Heart left ventricle (tissue), 16 donors: Measurements from ENCODE around the gene ST8SIA5. TPM values are rescaled to one million over a fixed set of nuclear protein-coding genes. Genes with fewer than 3 reads are reported as not detected.

ENCODE experiments used
- ATAC-seq, 4 donors: fragments of 200-7000 bp; cut with Tn5 transposase; one replicate each; pipeline ENCODE4 v1.9.1; 2020 to 2022; ENCODE audit warnings: moderate library complexity in 4 of 4, mild to moderate bottlenecking in 3 of 4, moderate number of reproducible peaks in 1 of 4
- DNase-seq, 5 donors: peaks; one replicate each; pipeline ENCODE4 v3.0.0-alpha.2; 2020
- H3K27ac ChIP-seq, 12 donors: fragments of 200-600 bp; sonication (generic) in 4 of 12; one replicate each; pipeline versions ENCODE4 v1.5.0 to v1.8.0; 2016 to 2022; ENCODE audit warnings: mild to moderate bottlenecking in 2 of 12
- H3K27me3 ChIP-seq, 9 donors: fragments of 200-600 bp; sonication (generic) in 2 of 9; one replicate each; pipeline versions ENCODE4 v1.5.1 to v1.8.0; 2016 to 2022; ENCODE audit warnings: mild to moderate bottlenecking in 3 of 9
- H3K36me3 ChIP-seq, 9 donors: fragments of 200-600 bp; sonication (generic) in 2 of 9; one replicate each; pipeline versions ENCODE4 v1.5.0 to v1.8.0; 2018 to 2022; ENCODE audit warnings: mild to moderate bottlenecking in 2 of 9
- H3K4me1 ChIP-seq, 12 donors: fragments of 200-600 bp; sonication (generic) in 4 of 12; one replicate each; pipeline versions ENCODE4 v1.5.0 to v1.8.0; 2016 to 2022; ENCODE audit warnings: mild to moderate bottlenecking in 3 of 12
- H3K4me3 ChIP-seq, 12 donors: fragments of 200-600 bp; sonication (generic) in 4 of 12; one replicate each; pipeline versions ENCODE4 v1.5.0 to v1.8.0; 2017 to 2022; ENCODE audit warnings: mild to moderate bottlenecking in 9 of 12, moderate library complexity in 4 of 12
- H3K9me3 ChIP-seq, 12 donors: fragments of 200-600 bp; sonication (generic) in 4 of 12; one replicate each; pipeline versions ENCODE4 v1.5.0 to v1.8.0; 2016 to 2022; ENCODE audit warnings: mild to moderate bottlenecking in 1 of 12
- CTCF ChIP-seq, 12 donors: fragments of 200-600 bp; sonication (generic) in 4 of 12; IDR thresholded peaks; one replicate each; pipeline versions ENCODE4 v1.5.0 to v1.8.0; 2018 to 2022; ENCODE audit warnings: antibody characterized with exemption in 12 of 12, mild to moderate bottlenecking in 5 of 12
- POLR2A ChIP-seq, 2 donors: fragments of 450-650 bp; IDR thresholded peaks; one replicate each; pipeline ENCODE4 v1.6.1; 2017; ENCODE audit warnings: antibody characterized with exemption in 2 of 2, mild to moderate bottlenecking in 2 of 2, moderate library complexity in 2 of 2
- WGBS, 4 donors: extraction: QIAGEN DNeasy Blood & Tissue Kit in 2 of 4; methylation state at CpG; one replicate each; pipeline versions ENCODE4 v1.1.5 to v1.1.7; 2013 to 2018; 5-methylcytosine and 5-hydroxymethylcytosine counted together
- intact Hi-C, 10 donors: fragments of 100-400 bp; cut with DNase I; formaldehyde crosslinking; loops; one replicate each; pipeline versions ENCODE4 v1.11.1 to v1.14.2; 2022
- polyA plus RNA-seq, 2 donors: library from polyadenylated mRNA; stranded (reverse); fragments of 200-250 nt; gene quantifications; one replicate each; pipeline ENCODE4 v1.2.3, GENCODE V29; 2013
- total RNA-seq, 9 donors: library from RNA; depleted of rRNA in 2 of 9; stranded (reverse); fragments of >200 nt in 2 of 9; fragmentation: NEBNext Ultra II Directional in 3 of 9; extraction: Animal tissue kit (Norgen Biotek cat#: 25700) in 3 of 9; gene quantifications; one replicate each; pipeline versions ENCODE4 v1.1.0 to v1.2.4, GENCODE V29; 2016 to 2023
- donor health status: ischemic (EF 13 %, LVEDD 7.1; RV severe dilation, severe dysfunction).
- donor health status: healthy with polysubstance abuse.
- donor health status: DM: no; HTN: yes; CAD: no.
- donor health status: DM: no; HTN: no; CAD: no.
- donor health status: ischemic (EF 25% LVEDD 6.9; RV normal size, moderate dysfunction).
- donor health status: ischemic (EF 25% LVEDD 5.7; RV mildly dilated, moderate dysfunction).
- donor health status: healthy.
- donor health status: DM: yes; HTN: yes; CAD: no.
- donor health status: ischemic (EF 35%, LVEDD 5.7; RV mildly dilated, moderate dysfunction).
- donor health status: nonischemic (EF 11% LVEDD 7.7; RV severe dilation, severe dysfunction).
- donor health status: DM: yes; HTN: yes; CAD: no.
- donor health status: PGD.
- donor health status: ischemic (EF 29% LVEDD 5.4; RV normal size, mild dysfunction).
- donor health status: nonischemic (EF 23%, LVEDD 6.1; RV moderate dilation, normal function).

Gene ST8SIA5
- total and polyA plus RNA-seq, 11 donors: 3.8 to 24.4 (median 6.8) TPM

- intact Hi-C loops: loop anchor here in 3 of 10 donors (5.0 to 10.0 kb wide), 2 partner anchors 67 to 69 kb away; no protein-coding TSS in a partner anchor
- Histone ChIP-seq H3K27ac (no peak overlapping the region), H3K36me3 (no peaks in the 10 kb centered on the region), H3K9me3 (no peaks in the 10 kb centered on the region), H3K4me1 (peaks cover 0 to 12% (median 6%) of the 10 kb centered on the region in 12 donors), H3K4me3 (no peak overlapping the region), H3K27me3 (peaks cover 0 to 13% (median 0%) of the 10 kb centered on the region in 9 donors)
- DNase-seq (no peak), ATAC-seq (no peak)
- TF ChIP-seq POLR2A (IDR thresholded peaks at IDR 0.05) (no peak), CTCF (IDR thresholded peaks at IDR 0.05) (no peak)
- WGBS, 4 donors: 56 to 73% (median 64%) methylated on average over 11 of the region's 11 CpGs
Measured at GRCh38 chr18:46624127-46624526, 132.7 kb downstream of the ST8SIA5 start.

GRCh38 chr18:46623541-46623940 is 133.3 kb downstream of the ST8SIA5 start:
- WGBS, 4 donors: 32 to 46% (median 41%) methylated on average over 4 to 10 of the region's 10 CpGs
- peaks cover 0 to 12% (median 6%) of the 10 kb centered on the region in 12 donors for H3K4me1 ChIP-seq
- no peaks in the 10 kb centered on the region for H3K9me3 ChIP-seq
- TF ChIP-seq CTCF (IDR thresholded peaks at IDR 0.05) (no peak), POLR2A (IDR thresholded peaks at IDR 0.05) (no peak)
- DNase-seq: peak in 1 of 5 donors; percentile 30
- H3K36me3 ChIP-seq: no peaks in the 10 kb centered on the region
- H3K27me3 ChIP-seq: peaks cover 0 to 13% (median 0%) of the 10 kb centered on the region in 9 donors
- intact Hi-C loops: loop anchor here in 3 of 10 donors (5.0 to 10.0 kb wide), 2 partner anchors 66 to 69 kb away; no protein-coding TSS in a partner anchor
- H3K4me3 ChIP-seq: no peak overlapping the region
- ATAC-seq: peak in 3 of 4 donors; percentile 20 to 41 (median 28)
- no peak overlapping the region for H3K27ac ChIP-seq

GRCh38 chr18:46622999-46623398 is 133.9 kb downstream of the ST8SIA5 start:
- DNase-seq: no peak
- no peak for ATAC-seq
- peaks cover 0 to 12% (median 6%) of the 10 kb centered on the region in 12 donors for H3K4me1 ChIP-seq
- 65 to 92% (median 88%) methylated on average over 3 of the region's 3 CpGs for WGBS, 4 donors
- peaks cover 0 to 13% (median 0%) of the 10 kb centered on the region in 9 donors for H3K27me3 ChIP-seq
- no peaks in the 10 kb centered on the region for H3K9me3 ChIP-seq
- no peaks in the 10 kb centered on the region for H3K36me3 ChIP-seq
- intact Hi-C loops: loop anchor here in 3 of 10 donors (5.0 to 10.0 kb wide), 2 partner anchors 66 to 68 kb away; no protein-coding TSS in a partner anchor
- TF ChIP-seq CTCF (IDR thresholded peaks at IDR 0.05) (peak in 5 of 12 donors; percentile 5 to 33 (median 22)), POLR2A (IDR thresholded peaks at IDR 0.05) (no peak)
- H3K27ac ChIP-seq: no peak overlapping the region
- no peak overlapping the region for H3K4me3 ChIP-seq

GRCh38 chr18:46622451-46622850 is 134.4 kb downstream of the ST8SIA5 start:
- H3K4me3 ChIP-seq: no peak overlapping the region
- no peak overlapping the region for H3K27ac ChIP-seq
- no peak for TF ChIP-seq CTCF (IDR thresholded peaks at IDR 0.05)
- no peak for TF ChIP-seq POLR2A (IDR thresholded peaks at IDR 0.05)
- no peaks in the 10 kb centered on the region for H3K9me3 ChIP-seq
- no peaks in the 10 kb centered on the region for H3K36me3 ChIP-seq
- 94 to 98% (median 96%) methylated on average over 4 of the region's 4 CpGs for WGBS, 4 donors
- peaks cover 0 to 12% (median 6%) of the 10 kb centered on the region in 12 donors for H3K4me1 ChIP-seq
- peaks cover 0 to 13% (median 0%) of the 10 kb centered on the region in 9 donors for H3K27me3 ChIP-seq
- no peak for ATAC-seq
- no peak for DNase-seq
- intact Hi-C loops: loop anchor here in 3 of 10 donors (5.0 to 10.0 kb wide), 2 partner anchors 65 to 68 kb away; no protein-coding TSS in a partner anchor
